Iris pigment epithelial cell (primary cell): ENCODE data around the gene THSD4.

Experiments used
- DNase-seq: peaks from one replicate; pipeline ENCODE4 v3.0.0-alpha.2; 2011; ENCODE audit warnings: low read depth

The THSD4 gene

GRCh38 chr15:71501344-71502076 is 386.2 kb downstream of the THSD4 start:
- DNase-seq: no peak

- no peak for DNase-seq
Observed at GRCh38 chr15:71502077-71502432, 386.8 kb downstream of the THSD4 start.

GRCh38 chr15:71505962-71506361 is 390.7 kb downstream of the THSD4 start:
- DNase-seq: no peak

GRCh38 chr15:71506946-71507345 is 391.7 kb downstream of the THSD4 start:
- DNase-seq: no peak

- no peak for DNase-seq
Observed at GRCh38 chr15:71508081-71508682, 392.9 kb downstream of the THSD4 start.

GRCh38 chr15:71509139-71509538 is 393.9 kb downstream of the THSD4 start:
- DNase-seq: no peak

- no peak for DNase-seq
Observed at GRCh38 chr15:71510763-71511162, 395.5 kb downstream of the THSD4 start.

GRCh38 chr15:71511796-71512681 is 396.8 kb downstream of the THSD4 start:
- no peak for DNase-seq

GRCh38 chr15:71512682-71513006 is 397.4 kb downstream of the THSD4 start:
- DNase-seq: no peak

- DNase-seq: no peak
Observed at GRCh38 chr15:71515375-71516186, 400.3 kb downstream of the THSD4 start.

GRCh38 chr15:71517751-71518150 is 402.5 kb downstream of the THSD4 start:
- no peak for DNase-seq

GRCh38 chr15:71518661-71519060 is 403.4 kb downstream of the THSD4 start:
- no peak for DNase-seq

- peak; percentile 60 for DNase-seq
Observed at GRCh38 chr15:71526060-71526820, 411.0 kb downstream of the THSD4 start.

- DNase-seq: no peak
Observed at GRCh38 chr15:71529361-71529760, 414.1 kb downstream of the THSD4 start.

GRCh38 chr15:71530116-71530515 is 414.8 kb downstream of the THSD4 start:
- no peak for DNase-seq

- peak; percentile 56 for DNase-seq
Observed at GRCh38 chr15:71532994-71533393, 417.7 kb downstream of the THSD4 start.

GRCh38 chr15:71538181-71538580 is 422.9 kb downstream of the THSD4 start:
- peak; percentile 40 for DNase-seq

- no peak for DNase-seq
Observed at GRCh38 chr15:71541746-71542145, 426.5 kb downstream of the THSD4 start.

- no peak for DNase-seq
Observed at GRCh38 chr15:71542836-71543235, 427.6 kb downstream of the THSD4 start.

GRCh38 chr15:71543413-71543812 is 428.1 kb downstream of the THSD4 start:
- no peak for DNase-seq

GRCh38 chr15:71545223-71545760 is 430.0 kb downstream of the THSD4 start:
- peak; percentile 31 for DNase-seq
